Endothelial cell (in vitro differentiated cells): ENCODE measurements around the gene DUSP5. TPM values are rescaled to one million over a fixed set of nuclear protein-coding genes. Genes with fewer than 3 reads are reported as not detected.
"Not testable (repeated sequence)": the region's sequence is repeated elsewhere in the genome, so short reads cannot be mapped to it uniquely, and the experiment has no call there.

Source experiments
- DNase-seq: peaks from one replicate; pipeline ENCODE4 v3.0.0; 2021; ENCODE audit warnings: low spot score
- H3K27ac Mint-ChIP-seq: one replicate; pipeline ENCODE4 v1.8.0; 2021; ENCODE audit warnings: mixed read lengths, inconsistent platforms; ENCODE audit not compliant: unreplicated experiment
- H3K27me3 Mint-ChIP-seq: one replicate; pipeline ENCODE4 v1.8.0; 2021; ENCODE audit warnings: mild to moderate bottlenecking, moderate library complexity, mixed read lengths, inconsistent platforms; ENCODE audit not compliant: unreplicated experiment
- H3K36me3 Mint-ChIP-seq: one replicate; pipeline ENCODE4 v1.8.0; 2021; ENCODE audit warnings: mild to moderate bottlenecking, low read depth, mixed read lengths, inconsistent platforms; ENCODE audit not compliant: unreplicated experiment
- H3K4me1 Mint-ChIP-seq: one replicate; pipeline ENCODE4 v1.8.0; 2021; ENCODE audit warnings: mild to moderate bottlenecking, mixed read lengths, inconsistent platforms; ENCODE audit not compliant: unreplicated experiment
- H3K4me3 Mint-ChIP-seq: one replicate; pipeline ENCODE4 v1.8.0; 2021; ENCODE audit warnings: mild to moderate bottlenecking, mixed read lengths, inconsistent platforms; ENCODE audit not compliant: unreplicated experiment
- H3K9me3 Mint-ChIP-seq: one replicate; pipeline ENCODE4 v1.8.0; 2021; ENCODE audit warnings: mixed read lengths, inconsistent platforms; ENCODE audit not compliant: unreplicated experiment
- total RNA-seq: library from RNA; stranded (reverse); fragmentation: NEBNext Ultra II Directional; extraction: Animal tissue kit (Norgen Biotek cat#: 25700); gene quantifications from one replicate; pipeline ENCODE4 v1.2.1, GENCODE V29; 2021; ENCODE audit not compliant: unreplicated experiment
- TF ChIP-seq, protein P1 (sequence below): fragments of 200-600 bp; sonication (generic); IDR thresholded peaks from one replicate; pipeline ENCODE4 v1.5.0; 2021; ENCODE audit warnings: antibody characterized with exemption; ENCODE audit not compliant: unreplicated experiment

The DUSP5 gene
- total RNA-seq, 1 donor from 2014 or later = 46.0 TPM

DNA sequence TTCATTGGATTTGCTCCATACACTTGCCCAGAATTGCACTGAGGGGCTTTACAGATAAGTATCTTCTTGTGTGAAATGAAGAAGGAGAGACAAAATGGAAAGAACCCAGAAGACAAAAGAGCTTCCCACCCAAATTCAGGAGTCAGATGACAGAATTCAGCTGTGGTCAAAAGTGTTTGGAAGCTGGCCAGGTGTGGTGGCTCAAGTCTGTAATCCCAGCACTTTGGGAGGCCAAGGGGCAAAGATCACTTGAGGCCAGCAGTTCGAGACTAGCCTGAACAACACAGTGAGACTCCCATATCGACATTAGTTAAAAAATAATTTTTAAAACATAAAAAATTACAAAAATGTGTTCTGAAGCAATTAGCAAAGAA lies 27.1 kb downstream of the DUSP5 start:
- Mint-ChIP-seq H3K36me3 (no peaks in the 10 kb centered on the region), H3K4me1 (peaks cover 44% of the 10 kb centered on the region), H3K27ac (no peak overlapping the region), H3K4me3 (peak overlapping the region; percentile 0), H3K9me3 (no peaks in the 10 kb centered on the region), H3K27me3 (peaks cover 3% of the 10 kb centered on the region)
- TF ChIP-seq, protein P1, sequence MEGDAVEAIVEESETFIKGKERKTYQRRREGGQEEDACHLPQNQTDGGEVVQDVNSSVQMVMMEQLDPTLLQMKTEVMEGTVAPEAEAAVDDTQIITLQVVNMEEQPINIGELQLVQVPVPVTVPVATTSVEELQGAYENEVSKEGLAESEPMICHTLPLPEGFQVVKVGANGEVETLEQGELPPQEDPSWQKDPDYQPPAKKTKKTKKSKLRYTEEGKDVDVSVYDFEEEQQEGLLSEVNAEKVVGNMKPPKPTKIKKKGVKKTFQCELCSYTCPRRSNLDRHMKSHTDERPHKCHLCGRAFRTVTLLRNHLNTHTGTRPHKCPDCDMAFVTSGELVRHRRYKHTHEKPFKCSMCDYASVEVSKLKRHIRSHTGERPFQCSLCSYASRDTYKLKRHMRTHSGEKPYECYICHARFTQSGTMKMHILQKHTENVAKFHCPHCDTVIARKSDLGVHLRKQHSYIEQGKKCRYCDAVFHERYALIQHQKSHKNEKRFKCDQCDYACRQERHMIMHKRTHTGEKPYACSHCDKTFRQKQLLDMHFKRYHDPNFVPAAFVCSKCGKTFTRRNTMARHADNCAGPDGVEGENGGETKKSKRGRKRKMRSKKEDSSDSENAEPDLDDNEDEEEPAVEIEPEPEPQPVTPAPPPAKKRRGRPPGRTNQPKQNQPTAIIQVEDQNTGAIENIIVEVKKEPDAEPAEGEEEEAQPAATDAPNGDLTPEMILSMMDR = no peak
- DNase-seq = no peak

GRCh38 chr10:110525349-110526260 lies 27.9 kb downstream of the DUSP5 start:
- Mint-ChIP-seq H3K27ac (no peak overlapping the region), H3K36me3 (no peaks in the 10 kb centered on the region), H3K4me1 (peaks cover 44% of the 10 kb centered on the region), H3K27me3 (peaks cover 5% of the 10 kb centered on the region), H3K4me3 (no peak overlapping the region), H3K9me3 (no peaks in the 10 kb centered on the region)
- TF ChIP-seq, protein P1 = no peak
- no peak for DNase-seq

- TF ChIP-seq, protein P1 = no peak
- Mint-ChIP-seq H3K9me3 (no peaks in the 10 kb centered on the region), H3K27ac (peak overlapping the region; percentile 21), H3K4me3 (no peak overlapping the region), H3K36me3 (no peaks in the 10 kb centered on the region), H3K27me3 (peaks cover 3% of the 10 kb centered on the region), H3K4me1 (peaks cover 44% of the 10 kb centered on the region)
- DNase-seq = no peak
Observed at GRCh38 chr10:110527731-110528171, 30.0 kb downstream of the DUSP5 start.

GRCh38 chr10:110528224-110528996 lies 30.7 kb downstream of the DUSP5 start:
- Mint-ChIP-seq H3K27me3 (peaks cover 3% of the 10 kb centered on the region), H3K27ac (peak overlapping the region; percentile 21), H3K36me3 (no peaks in the 10 kb centered on the region), H3K9me3 (no peaks in the 10 kb centered on the region), H3K4me1 (peaks cover 46% of the 10 kb centered on the region), H3K4me3 (no peak overlapping the region)
- TF ChIP-seq, protein P1 = no peak
- no peak for DNase-seq

DNA sequence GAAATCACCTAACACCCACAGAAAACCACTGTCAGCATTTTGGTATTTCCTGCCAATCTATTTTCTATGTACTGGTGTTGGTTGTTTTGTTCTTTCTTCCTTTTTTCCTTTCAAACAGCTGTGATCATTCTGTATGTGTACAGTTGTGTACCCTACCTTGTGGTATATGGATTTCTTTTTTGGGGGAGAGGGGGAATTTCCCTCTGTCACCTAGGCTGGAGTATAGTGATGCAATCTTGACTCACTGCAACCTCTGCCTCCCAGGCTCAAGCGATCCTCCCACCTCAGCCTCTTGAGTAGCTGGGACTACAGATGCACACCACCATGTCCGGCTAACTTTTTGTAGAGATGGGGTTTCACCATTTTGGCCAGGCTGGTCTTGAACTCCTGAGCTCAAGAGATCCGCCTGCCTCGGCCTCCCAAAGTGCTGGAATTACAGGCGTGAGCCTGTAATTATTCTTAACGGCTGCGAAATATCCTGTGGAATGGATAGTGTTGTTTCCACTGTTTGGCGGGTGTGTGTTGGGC lies 31.4 kb downstream of the DUSP5 start:
- H3K27ac Mint-ChIP-seq = peak overlapping the region; percentile 48
- H3K9me3 Mint-ChIP-seq = not testable (repeated sequence)

More for the DNA sequence above, 31.4 kb downstream of the DUSP5 start:
- not testable (repeated sequence) for H3K27me3 Mint-ChIP-seq, H3K4me3 Mint-ChIP-seq, H3K36me3 Mint-ChIP-seq, DNase-seq
- H3K4me1 Mint-ChIP-seq = peaks cover 42% of the 10 kb centered on the region
